ENCODE measurements around the gene LENG8. TPM values are rescaled to one million over a fixed set of nuclear protein-coding genes. Genes with fewer than 3 reads are reported as not detected.

Gene LENG8
- total RNA-seq, 1 experiment from 2014 or later = 148 TPM

- peaks cover 81% of the 10 kb centered on the region for H3K27me3 Mint-ChIP-seq (ENCODE audit: low read depth)
- Histone ChIP-seq H2BK12ac (ENCODE audit: insufficient read length, low read depth, low read length) (no peak overlapping the region), H3K9ac (ENCODE audit: extremely low read depth, insufficient read length, low read length) (no peak overlapping the region), H3K79me2 (ENCODE audit: insufficient read depth, low read length) (no peaks in the 10 kb centered on the region), H3T11ph (ENCODE audit: low read length) (no peak overlapping the region), H2BK20ac (ENCODE audit: low read depth, low read length, poor library complexity, severe bottlenecking) (no peak overlapping the region), H4K5ac (ENCODE audit: insufficient read length, low read depth, low read length) (no peak overlapping the region), H4K8ac (replicated peaks; ENCODE audit: insufficient read length, low read depth, low read length) (no peak overlapping the region), H3K9me3 (ENCODE audit: control insufficient read depth, low read depth, low read length) (no peaks in the 10 kb centered on the region), H2BK5ac (ENCODE audit: insufficient read length, low read length) (no peak overlapping the region), H3K4me2 (ENCODE audit: insufficient read depth, insufficient read length, low read length) (no peak overlapping the region), H3K56ac (ENCODE audit: insufficient read length, low read depth, low read length) (no peak overlapping the region), H2AK5ac (ENCODE audit: insufficient read length, low read length) (no peak overlapping the region), H3K4me1 (ENCODE audit: insufficient read depth, low read length) (no peaks in the 10 kb centered on the region; the same call in 1 of the 2 replicates), H3K4ac (ENCODE audit: low read depth, low read length) (no peak overlapping the region), H3K18ac (ENCODE audit: insufficient read length, low read depth, low read length) (no peak overlapping the region), H3K23me2 (ENCODE audit: insufficient read length, low read depth, low read length, poor library complexity, severe bottlenecking) (peaks cover 12% of the 10 kb centered on the region), H2BK120ac (ENCODE audit: low read depth, low read length, poor library complexity, severe bottlenecking) (no peak overlapping the region), H3K14ac (ENCODE audit: insufficient read depth, low read length) (no peak overlapping the region), H3K23ac (ENCODE audit: insufficient read length, low read depth, low read length) (no peak overlapping the region), H4K20me1 (ENCODE audit: control insufficient read depth, insufficient read depth, insufficient read length) (no peaks in the 10 kb centered on the region), H2BK15ac (ENCODE audit: low read depth, low read length) (no peak overlapping the region), H3K27ac (ENCODE audit: insufficient read length, low read depth, low read length) (no peak overlapping the region), H3K27me3 (ENCODE audit: insufficient read depth, low read length) (peaks cover 12% of the 10 kb centered on the region; the same call in 1 of the 2 replicates), H3K79me1 (ENCODE audit: insufficient read depth, low read depth, low read length, poor library complexity, severe bottlenecking) (no peaks in the 10 kb centered on the region), H4K91ac (ENCODE audit: insufficient read length, low read depth, low read length) (no peak overlapping the region), H2AFZ (ENCODE audit: low read length) (no peak overlapping the region)
- no CpG with 5 or more reads among the region's 4 CpGs for WGBS (ENCODE audit: extremely low coverage, insufficient read length, low lambda C conversion rate)
- no peak for DNase-seq
- no peak overlapping the region for H3K27ac Mint-ChIP-seq
- peaks cover 24 to 47% of the 10 kb centered on the region in 2 experiments for H3K9me3 Mint-ChIP-seq
- H3K4me3 Mint-ChIP-seq = no peak overlapping the region; a peak in 1 of 5 replicates
- peaks cover 19 to 20% of the 10 kb centered on the region in 2 experiments for H3K4me1 Mint-ChIP-seq
- H3K36me3 Mint-ChIP-seq (ENCODE audit: insufficient read depth in 1 of 3, low read depth in 3 of 3) = peaks cover 14 to 25% (median 14%) of the 10 kb centered on the region in 3 experiments
- TF ChIP-seq CTCF (conservative IDR thresholded peaks at IDR 0.05) = no peak
Measured at GRCh38 chr19:54412877-54413276, 36.1 kb upstream of the LENG8 start.

Measured in H9 (cell line).